ENCODE measurements around the gene CSF2RB. TPM values are rescaled to one million over a fixed set of nuclear protein-coding genes. Genes with fewer than 3 reads are reported as not detected.

Gene CSF2RB
- total RNA-seq, 4 donors from 2014 or later: 3.1 to 7.4 (median 3.5) TPM

DNA sequence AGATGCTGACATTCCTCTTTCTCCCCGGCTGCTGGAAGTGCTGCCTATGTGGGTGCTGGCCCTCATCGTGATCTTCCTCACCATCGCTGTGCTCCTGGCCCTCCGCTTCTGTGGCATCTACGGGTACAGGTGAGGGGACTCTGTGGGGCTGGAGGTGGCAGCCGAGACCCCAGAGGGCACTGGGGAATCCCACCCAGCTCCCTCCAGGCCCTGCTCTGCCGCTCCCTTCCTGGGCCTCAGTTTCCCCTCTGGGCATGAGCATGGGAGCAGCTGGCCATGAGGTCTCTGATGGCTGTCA is 21.8 kb downstream of the CSF2RB start:
- intact Hi-C loops (cut with DNase I; ENCODE audit: low total_unique reads): no loop called here
- H3K4me1 ChIP-seq: no peaks in the 10 kb centered on the region
- H3K4me3 ChIP-seq: no peak overlapping the region
- no peaks in the 10 kb centered on the region for H3K27me3 ChIP-seq
- no peaks in the 10 kb centered on the region for H3K9me3 ChIP-seq
- no peak overlapping the region for H3K27ac ChIP-seq
- TF ChIP-seq CTCF (IDR thresholded peaks at IDR 0.05) (no peak), POLR2A (IDR thresholded peaks at IDR 0.05) (no peak)
- H3K36me3 ChIP-seq: no peaks in the 10 kb centered on the region
- no peak for DNase-seq

- no peaks in the 10 kb centered on the region for H3K9me3 ChIP-seq
- H3K4me3 ChIP-seq: no peak overlapping the region
- no peaks in the 10 kb centered on the region for H3K27me3 ChIP-seq
- no peaks in the 10 kb centered on the region for H3K4me1 ChIP-seq
- TF ChIP-seq POLR2A (IDR thresholded peaks at IDR 0.05) (no peak), CTCF (IDR thresholded peaks at IDR 0.05) (no peak)
- no peak overlapping the region for H3K27ac ChIP-seq
- intact Hi-C loops (cut with DNase I; ENCODE audit: low total_unique reads): no loop called here
- DNase-seq: no peak
- no peaks in the 10 kb centered on the region for H3K36me3 ChIP-seq
Observed at GRCh38 chr22:36935694-36936093, 22.3 kb downstream of the CSF2RB start.

DNA sequence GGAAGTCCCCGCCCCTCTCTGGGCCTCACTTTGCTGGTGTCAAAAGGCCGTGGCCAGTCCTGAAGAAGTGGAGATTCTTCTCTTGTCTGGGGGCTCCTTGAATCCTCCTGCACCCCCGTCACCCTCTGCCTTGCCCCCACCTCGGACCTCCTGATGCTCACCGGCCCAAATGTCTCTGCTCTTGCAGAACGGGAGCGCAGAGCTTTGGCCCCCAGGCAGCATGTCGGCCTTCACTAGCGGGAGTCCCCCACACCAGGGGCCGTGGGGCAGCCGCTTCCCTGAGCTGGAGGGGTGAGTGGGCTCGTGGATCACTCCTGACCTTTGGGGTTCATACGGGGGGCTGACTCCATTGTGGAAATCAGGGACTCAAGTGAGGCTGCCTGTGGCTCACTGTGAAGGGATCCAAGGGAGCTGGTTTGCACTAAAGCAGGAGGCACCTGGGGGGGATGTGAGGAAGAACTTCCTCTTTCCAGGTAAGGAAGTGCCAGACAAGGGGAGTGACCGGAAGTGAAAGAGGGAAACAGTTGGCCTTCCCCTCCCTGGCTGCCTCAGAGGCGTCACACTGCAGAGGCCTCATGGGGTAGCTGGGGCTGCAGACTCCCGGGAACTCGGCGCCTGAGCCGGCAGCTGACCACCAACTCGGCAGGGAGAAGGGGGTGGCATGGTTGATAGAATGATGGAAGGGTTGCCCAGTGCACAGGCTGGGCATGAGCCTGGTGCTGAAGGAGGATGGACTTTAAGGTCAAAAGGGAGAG is 23.1 kb downstream of the CSF2RB start:
- H3K4me1 ChIP-seq: no peaks in the 10 kb centered on the region
- no peaks in the 10 kb centered on the region for H3K27me3 ChIP-seq
- H3K9me3 ChIP-seq: no peaks in the 10 kb centered on the region
- no peaks in the 10 kb centered on the region for H3K36me3 ChIP-seq
- TF ChIP-seq CTCF (IDR thresholded peaks at IDR 0.05): no peak
- no peak for TF ChIP-seq POLR2A (IDR thresholded peaks at IDR 0.05)
- no peak overlapping the region for H3K27ac ChIP-seq
- H3K4me3 ChIP-seq: no peak overlapping the region
- intact Hi-C loops (cut with DNase I; ENCODE audit: low total_unique reads): no loop called here
- DNase-seq: no peak

DNA sequence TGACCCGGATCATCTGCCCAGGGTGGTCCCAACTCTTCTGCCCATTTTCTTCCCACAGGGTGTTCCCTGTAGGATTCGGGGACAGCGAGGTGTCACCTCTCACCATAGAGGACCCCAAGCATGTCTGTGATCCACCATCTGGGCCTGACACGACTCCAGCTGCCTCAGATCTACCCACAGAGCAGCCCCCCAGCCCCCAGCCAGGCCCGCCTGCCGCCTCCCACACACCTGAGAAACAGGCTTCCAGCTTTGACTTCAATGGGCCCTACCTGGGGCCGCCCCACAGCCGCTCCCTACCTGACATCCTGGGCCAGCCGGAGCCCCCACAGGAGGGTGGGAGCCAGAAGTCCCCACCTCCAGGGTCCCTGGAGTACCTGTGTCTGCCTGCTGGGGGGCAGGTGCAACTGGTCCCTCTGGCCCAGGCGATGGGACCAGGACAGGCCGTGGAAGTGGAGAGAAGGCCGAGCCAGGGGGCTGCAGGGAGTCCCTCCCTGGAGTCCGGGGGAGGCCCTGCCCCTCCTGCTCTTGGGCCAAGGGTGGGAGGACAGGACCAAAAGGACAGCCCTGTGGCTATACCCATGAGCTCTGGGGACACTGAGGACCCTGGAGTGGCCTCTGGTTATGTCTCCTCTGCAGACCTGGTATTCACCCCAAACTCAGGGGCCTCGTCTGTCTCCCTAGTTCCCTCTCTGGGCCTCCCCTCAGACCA is 24.0 kb downstream of the CSF2RB start:
- TF ChIP-seq CTCF (IDR thresholded peaks at IDR 0.05) (no peak), POLR2A (IDR thresholded peaks at IDR 0.05) (no peak)
- no peaks in the 10 kb centered on the region for H3K27me3 ChIP-seq
- intact Hi-C loops (cut with DNase I; ENCODE audit: low total_unique reads): no loop called here

GRCh38 chr22:36938028-36938425 is 24.6 kb downstream of the CSF2RB start:
- Histone ChIP-seq H3K4me3 (no peak overlapping the region), H3K4me1 (no peaks in the 10 kb centered on the region), H3K36me3 (no peaks in the 10 kb centered on the region), H3K27me3 (no peaks in the 10 kb centered on the region), H3K9me3 (no peaks in the 10 kb centered on the region), H3K27ac (no peak overlapping the region)
- no peak for DNase-seq
- intact Hi-C loops (cut with DNase I; ENCODE audit: low total_unique reads): no loop called here
- TF ChIP-seq CTCF (IDR thresholded peaks at IDR 0.05) (no peak), POLR2A (IDR thresholded peaks at IDR 0.05) (no peak)

More for the DNA sequence above, 24.0 kb downstream of the CSF2RB start:
- no peaks in the 10 kb centered on the region for H3K4me1 ChIP-seq
- no peak overlapping the region for H3K4me3 ChIP-seq
- no peaks in the 10 kb centered on the region for H3K36me3 ChIP-seq
- no peak for DNase-seq
- H3K27ac ChIP-seq: no peak overlapping the region
- no peaks in the 10 kb centered on the region for H3K9me3 ChIP-seq
